Ishikawa (cell line): ENCODE data around the gene SH2B2.

Experiments
- CEBPB ChIP-seq: IDR thresholded peaks from 2 replicates; pipeline ENCODE4 v1.6.1; 2012
- CREB1 ChIP-seq: IDR thresholded peaks from 2 replicates; pipeline ENCODE4 v1.6.1; 2012; ENCODE audit warnings: low read depth
- EGR1 ChIP-seq: IDR thresholded peaks from 2 replicates; pipeline ENCODE4 v1.6.1; 2012
- EP300 ChIP-seq: IDR thresholded peaks from 2 replicates; pipeline ENCODE4 v1.6.1; 2012; ENCODE audit warnings: borderline replicate concordance
- FOXM1 ChIP-seq: IDR thresholded peaks from 2 replicates; pipeline ENCODE4 v1.6.1; 2012; ENCODE audit warnings: low read depth, borderline replicate concordance
- NFIC ChIP-seq: IDR thresholded peaks from 2 replicates; pipeline ENCODE4 v1.6.1; 2012
- RAD21 ChIP-seq: IDR thresholded peaks from 2 replicates; pipeline ENCODE4 v1.6.1; 2012; ENCODE audit warnings: low read depth
- TAF1 ChIP-seq: IDR thresholded peaks from 2 replicates; pipeline ENCODE4 v1.6.1; 2012; ENCODE audit warnings: low read depth, mild to moderate bottlenecking
- TCF12 ChIP-seq: IDR thresholded peaks from 2 replicates; pipeline ENCODE4 v1.6.1; 2012; ENCODE audit warnings: low read depth
- TEAD4 ChIP-seq: IDR thresholded peaks from 2 replicates; pipeline ENCODE4 v1.6.1; 2012
- YY1 ChIP-seq: IDR thresholded peaks from 2 replicates; pipeline ENCODE4 v1.6.1; 2012; ENCODE audit warnings: low read depth
- ZBTB7A ChIP-seq: IDR thresholded peaks from 2 replicates; pipeline ENCODE4 v1.6.1; 2012; ENCODE audit warnings: low read depth
- TF ChIP-seq, protein P1 (sequence below): IDR thresholded peaks from 2 replicates; pipeline ENCODE4 v1.6.1; 2012
- TF ChIP-seq, protein P2 (sequence below): IDR thresholded peaks from 2 replicates; pipeline ENCODE4 v1.6.1; 2012; ENCODE audit warnings: low read depth, mild to moderate bottlenecking
- TF ChIP-seq, protein P3 (sequence below): IDR thresholded peaks from 2 replicates; pipeline ENCODE4 v1.6.1; 2012

SH2B2 gene

DNA sequence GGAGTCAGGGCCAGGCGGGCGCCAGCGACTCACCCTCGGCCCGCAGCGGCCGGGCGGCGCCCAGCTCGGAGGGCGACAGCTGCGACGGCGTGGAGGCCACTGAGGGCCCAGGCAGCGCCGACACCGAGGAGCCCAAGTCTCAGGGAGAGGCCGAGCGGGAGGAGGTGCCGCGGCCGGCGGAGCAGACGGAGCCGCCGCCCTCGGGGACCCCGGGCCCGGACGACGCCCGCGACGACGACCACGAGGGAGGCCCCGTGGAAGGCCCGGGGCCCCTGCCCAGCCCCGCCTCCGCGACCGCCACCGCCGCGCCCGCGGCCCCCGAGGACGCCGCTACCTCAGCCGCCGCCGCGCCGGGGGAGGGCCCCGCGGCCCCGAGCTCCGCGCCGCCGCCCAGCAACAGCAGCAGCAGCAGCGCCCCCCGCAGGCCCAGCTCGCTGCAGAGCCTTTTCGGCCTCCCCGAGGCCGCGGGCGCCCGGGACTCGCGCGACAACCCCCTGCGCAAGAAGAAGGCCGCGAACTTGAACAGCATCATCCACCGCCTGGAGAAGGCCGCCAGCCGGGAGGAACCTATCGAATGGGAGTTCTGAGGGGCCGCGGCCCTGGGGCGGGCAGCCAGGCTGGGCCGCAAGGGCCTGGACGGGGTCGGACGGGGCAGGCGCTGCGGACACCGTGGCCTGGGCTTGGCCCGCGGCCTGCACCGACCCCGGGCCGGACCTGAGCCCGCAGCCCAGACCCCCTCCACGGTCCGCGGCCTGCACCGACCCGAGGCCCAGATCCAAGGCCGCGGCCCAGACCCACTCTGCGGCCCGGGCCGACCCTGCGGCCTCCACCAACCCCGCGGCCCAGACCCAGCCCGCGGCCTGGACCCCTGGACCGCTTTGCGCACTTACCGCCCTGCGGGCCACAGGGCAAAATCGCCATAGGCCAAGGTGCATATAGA, 37.9 kb upstream of the SH2B2 start:
- TF ChIP-seq, protein P1, sequence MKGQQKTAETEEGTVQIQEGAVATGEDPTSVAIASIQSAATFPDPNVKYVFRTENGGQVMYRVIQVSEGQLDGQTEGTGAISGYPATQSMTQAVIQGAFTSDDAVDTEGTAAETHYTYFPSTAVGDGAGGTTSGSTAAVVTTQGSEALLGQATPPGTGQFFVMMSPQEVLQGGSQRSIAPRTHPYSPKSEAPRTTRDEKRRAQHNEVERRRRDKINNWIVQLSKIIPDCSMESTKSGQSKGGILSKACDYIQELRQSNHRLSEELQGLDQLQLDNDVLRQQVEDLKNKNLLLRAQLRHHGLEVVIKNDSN, result no peak
- TF ChIP-seq EGR1 (no peak), CEBPB (no peak), TAF1 (no peak)

DNA sequence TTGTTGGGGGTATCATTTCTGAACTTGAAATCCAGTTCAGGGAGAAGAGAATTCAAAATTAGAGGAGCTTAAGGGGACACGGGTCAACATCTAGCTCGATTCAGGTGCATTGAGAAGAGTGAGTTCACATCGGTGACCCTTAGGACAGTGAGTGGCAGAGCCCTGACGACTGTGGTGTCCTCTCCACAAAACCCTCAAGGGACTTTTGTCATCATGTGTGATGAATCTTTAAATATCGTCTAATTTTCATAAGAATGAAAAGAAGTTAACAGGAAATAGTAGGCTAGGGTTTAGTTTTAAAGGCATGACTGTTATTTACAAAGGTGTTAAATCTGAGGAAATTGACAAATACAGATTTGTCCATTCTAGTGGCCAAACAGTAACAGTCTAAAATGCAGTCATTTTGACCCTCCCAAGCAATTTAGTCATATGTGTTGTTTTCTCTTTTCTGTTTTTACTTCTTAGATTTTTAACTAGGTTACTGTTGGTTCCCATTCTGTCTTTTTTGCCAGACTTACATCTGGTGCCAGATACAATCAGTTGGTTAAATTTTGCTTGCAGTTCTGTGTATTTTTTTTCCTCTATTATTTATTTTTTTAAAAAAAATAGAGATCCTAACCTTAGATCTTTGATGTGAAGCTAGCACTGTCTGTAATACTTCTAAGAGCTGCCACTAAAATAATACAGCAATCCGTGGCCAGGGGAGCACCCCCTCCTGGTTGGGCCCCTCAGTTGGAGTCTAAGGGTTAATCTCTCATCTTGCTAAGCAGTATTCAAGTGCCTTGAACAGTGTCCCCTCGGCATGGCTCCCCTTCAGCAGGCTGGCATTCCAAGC, 34.9 kb upstream of the SH2B2 start:
- TF ChIP-seq ZBTB7A (no peak), TEAD4 (no peak), TAF1 (no peak), TCF12 (no peak), FOXM1 (no peak), CREB1 (no peak)
- TF ChIP-seq, protein P1, result no peak
- TF ChIP-seq, protein P2, sequence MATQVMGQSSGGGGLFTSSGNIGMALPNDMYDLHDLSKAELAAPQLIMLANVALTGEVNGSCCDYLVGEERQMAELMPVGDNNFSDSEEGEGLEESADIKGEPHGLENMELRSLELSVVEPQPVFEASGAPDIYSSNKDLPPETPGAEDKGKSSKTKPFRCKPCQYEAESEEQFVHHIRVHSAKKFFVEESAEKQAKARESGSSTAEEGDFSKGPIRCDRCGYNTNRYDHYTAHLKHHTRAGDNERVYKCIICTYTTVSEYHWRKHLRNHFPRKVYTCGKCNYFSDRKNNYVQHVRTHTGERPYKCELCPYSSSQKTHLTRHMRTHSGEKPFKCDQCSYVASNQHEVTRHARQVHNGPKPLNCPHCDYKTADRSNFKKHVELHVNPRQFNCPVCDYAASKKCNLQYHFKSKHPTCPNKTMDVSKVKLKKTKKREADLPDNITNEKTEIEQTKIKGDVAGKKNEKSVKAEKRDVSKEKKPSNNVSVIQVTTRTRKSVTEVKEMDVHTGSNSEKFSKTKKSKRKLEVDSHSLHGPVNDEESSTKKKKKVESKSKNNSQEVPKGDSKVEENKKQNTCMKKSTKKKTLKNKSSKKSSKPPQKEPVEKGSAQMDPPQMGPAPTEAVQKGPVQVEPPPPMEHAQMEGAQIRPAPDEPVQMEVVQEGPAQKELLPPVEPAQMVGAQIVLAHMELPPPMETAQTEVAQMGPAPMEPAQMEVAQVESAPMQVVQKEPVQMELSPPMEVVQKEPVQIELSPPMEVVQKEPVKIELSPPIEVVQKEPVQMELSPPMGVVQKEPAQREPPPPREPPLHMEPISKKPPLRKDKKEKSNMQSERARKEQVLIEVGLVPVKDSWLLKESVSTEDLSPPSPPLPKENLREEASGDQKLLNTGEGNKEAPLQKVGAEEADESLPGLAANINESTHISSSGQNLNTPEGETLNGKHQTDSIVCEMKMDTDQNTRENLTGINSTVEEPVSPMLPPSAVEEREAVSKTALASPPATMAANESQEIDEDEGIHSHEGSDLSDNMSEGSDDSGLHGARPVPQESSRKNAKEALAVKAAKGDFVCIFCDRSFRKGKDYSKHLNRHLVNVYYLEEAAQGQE, result no peak

DNA sequence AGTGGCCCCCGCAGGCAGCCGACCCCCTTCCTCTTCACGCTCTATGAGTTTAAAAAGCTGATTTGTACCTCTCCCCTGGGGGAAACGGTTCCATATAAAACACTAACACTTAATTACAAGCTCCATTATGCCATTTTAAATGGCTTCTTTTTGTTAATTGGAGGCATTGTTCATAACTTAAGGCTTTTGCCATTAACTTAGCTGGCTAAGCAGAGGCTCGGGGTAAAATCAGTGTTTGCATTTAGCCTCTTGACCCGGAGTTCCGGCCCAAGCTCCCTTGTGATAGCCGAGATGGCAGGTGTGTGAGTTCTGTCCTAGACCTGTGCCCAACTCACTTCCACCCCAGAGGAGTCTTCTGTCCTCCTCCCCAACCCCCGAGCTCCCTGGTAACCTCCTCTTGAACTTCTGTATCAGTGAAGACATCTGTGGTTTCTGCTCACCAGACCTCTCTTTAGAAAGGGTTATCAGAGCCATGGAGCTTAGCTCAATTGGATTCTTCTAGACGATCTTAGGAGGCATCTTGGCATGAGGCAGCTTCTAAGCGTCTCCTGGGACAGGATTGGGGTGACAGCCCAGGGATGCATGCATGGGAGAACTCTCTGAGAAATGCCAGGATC, 34.2 kb upstream of the SH2B2 start:
- TF ChIP-seq YY1, result no peak
- TF ChIP-seq NFIC, result no peak
- TF ChIP-seq, protein P2, result no peak
- TF ChIP-seq, protein P1, result no peak
- no peak for TF ChIP-seq ZBTB7A
- TF ChIP-seq, protein P3, sequence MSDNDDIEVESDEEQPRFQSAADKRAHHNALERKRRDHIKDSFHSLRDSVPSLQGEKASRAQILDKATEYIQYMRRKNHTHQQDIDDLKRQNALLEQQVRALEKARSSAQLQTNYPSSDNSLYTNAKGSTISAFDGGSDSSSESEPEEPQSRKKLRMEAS, result no peak
- no peak for TF ChIP-seq EGR1
- TF ChIP-seq FOXM1, result no peak
- no peak for TF ChIP-seq RAD21
- no peak for TF ChIP-seq CREB1
- no peak for TF ChIP-seq CEBPB
- no peak for TF ChIP-seq TEAD4

DNA sequence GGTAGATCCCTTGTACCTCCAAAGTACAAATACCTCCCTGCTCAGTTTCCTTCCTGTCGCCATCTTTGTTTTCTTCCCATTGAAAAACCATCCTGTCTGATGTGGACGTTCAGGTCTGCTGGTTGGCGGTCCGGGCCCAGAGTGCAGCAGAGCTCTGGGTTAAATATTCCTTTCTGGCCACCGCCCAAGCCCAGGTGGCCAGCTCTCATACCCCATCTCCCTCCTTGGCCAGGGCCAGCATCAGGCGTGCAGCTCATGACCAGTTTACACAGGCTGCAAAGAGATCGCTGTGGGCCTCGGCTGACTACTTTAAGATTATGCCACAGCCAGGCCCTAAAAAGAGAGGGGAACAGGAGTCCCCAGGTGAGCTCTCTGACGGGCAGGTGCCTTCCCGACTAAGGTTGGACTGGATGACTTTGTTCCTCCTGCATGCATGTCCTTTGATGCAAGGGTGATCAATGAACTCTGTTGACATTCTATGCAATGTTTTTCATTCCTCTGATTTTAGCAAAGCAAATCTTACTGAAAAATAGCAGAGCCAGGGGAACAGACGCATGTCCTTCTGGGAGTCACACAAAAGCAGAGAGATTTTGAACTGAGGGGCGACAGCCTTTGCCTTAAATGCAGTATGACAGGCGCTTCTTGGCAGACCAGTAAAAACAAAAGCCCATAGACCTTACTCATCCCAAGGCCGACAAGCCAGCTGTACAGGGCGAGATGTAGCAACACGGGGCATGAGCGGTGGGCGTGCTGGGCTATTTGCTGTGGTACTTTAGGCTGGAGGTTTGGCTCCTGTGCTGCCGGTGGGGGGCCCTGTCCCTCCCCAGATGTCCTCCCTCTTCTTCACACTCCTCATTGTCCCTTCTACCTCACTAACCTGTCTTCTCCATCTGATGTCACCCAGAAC, 33.3 kb upstream of the SH2B2 start:
- TF ChIP-seq, protein P3, result no peak
- no peak for TF ChIP-seq CEBPB
- no peak for TF ChIP-seq EGR1
- TF ChIP-seq RAD21, result no peak
- no peak for TF ChIP-seq NFIC
- TF ChIP-seq FOXM1, result no peak
- TF ChIP-seq, protein P2, result no peak
- TF ChIP-seq EP300, result no peak
- TF ChIP-seq, protein P1, result no peak
- no peak for TF ChIP-seq CREB1
- no peak for TF ChIP-seq TAF1
